Measurements from ENCODE around the gene MRAP. TPM values are rescaled to one million over a fixed set of nuclear protein-coding genes. Genes with fewer than 3 reads are reported as not detected.

The MRAP gene
- total RNA-seq, 1 donor from 2014 or later: not detected

GRCh38 chr21:32299695-32300094, 1.0 kb downstream of the MRAP start:
- Mint-ChIP-seq H3K4me1 (ENCODE audit: unreplicated experiment) (no peaks in the 10 kb centered on the region), H3K4me3 (ENCODE audit: unreplicated experiment) (no peak overlapping the region), H3K9me3 (ENCODE audit: unreplicated experiment) (no peaks in the 10 kb centered on the region), H3K27me3 (ENCODE audit: unreplicated experiment) (no peaks in the 10 kb centered on the region), H3K27ac (ENCODE audit: unreplicated experiment) (no peak overlapping the region), H3K36me3 (ENCODE audit: low read depth, unreplicated experiment) (no peaks in the 10 kb centered on the region)
- no peak for TF ChIP-seq CTCF (IDR thresholded peaks at IDR 0.05; ENCODE audit: unreplicated experiment)
- no peak for DNase-seq (ENCODE audit: low spot score)

GRCh38 chr21:32300117-32300681, 1.5 kb downstream of the MRAP start:
- no peaks in the 10 kb centered on the region for H3K36me3 Mint-ChIP-seq (ENCODE audit: low read depth, unreplicated experiment)
- no peaks in the 10 kb centered on the region for H3K27me3 Mint-ChIP-seq (ENCODE audit: unreplicated experiment)
- H3K9me3 Mint-ChIP-seq (ENCODE audit: unreplicated experiment): no peaks in the 10 kb centered on the region
- no peak for TF ChIP-seq CTCF (IDR thresholded peaks at IDR 0.05; ENCODE audit: unreplicated experiment)
- no peak for DNase-seq (ENCODE audit: low spot score)
- peaks cover 2% of the 10 kb centered on the region for H3K4me1 Mint-ChIP-seq (ENCODE audit: unreplicated experiment)
- H3K27ac Mint-ChIP-seq (ENCODE audit: unreplicated experiment): no peak overlapping the region
- H3K4me3 Mint-ChIP-seq (ENCODE audit: unreplicated experiment): no peak overlapping the region

GRCh38 chr21:32301596-32301995, 2.9 kb downstream of the MRAP start:
- no peak for TF ChIP-seq CTCF (IDR thresholded peaks at IDR 0.05; ENCODE audit: unreplicated experiment)
- Mint-ChIP-seq H3K4me3 (ENCODE audit: unreplicated experiment) (no peak overlapping the region), H3K27me3 (ENCODE audit: unreplicated experiment) (no peaks in the 10 kb centered on the region), H3K9me3 (ENCODE audit: unreplicated experiment) (no peaks in the 10 kb centered on the region), H3K4me1 (ENCODE audit: unreplicated experiment) (peaks cover 16% of the 10 kb centered on the region), H3K36me3 (ENCODE audit: low read depth, unreplicated experiment) (no peaks in the 10 kb centered on the region), H3K27ac (ENCODE audit: unreplicated experiment) (no peak overlapping the region)
- no peak for DNase-seq (ENCODE audit: low spot score)

- peaks cover 17% of the 10 kb centered on the region for H3K4me1 Mint-ChIP-seq (ENCODE audit: unreplicated experiment)
- no peak for TF ChIP-seq CTCF (IDR thresholded peaks at IDR 0.05; ENCODE audit: unreplicated experiment)
- no peak for DNase-seq (ENCODE audit: low spot score)
- H3K27ac Mint-ChIP-seq (ENCODE audit: unreplicated experiment): no peak overlapping the region
- H3K4me3 Mint-ChIP-seq (ENCODE audit: unreplicated experiment): no peak overlapping the region
- H3K27me3 Mint-ChIP-seq (ENCODE audit: unreplicated experiment): no peaks in the 10 kb centered on the region
- no peaks in the 10 kb centered on the region for H3K9me3 Mint-ChIP-seq (ENCODE audit: unreplicated experiment)
- no peaks in the 10 kb centered on the region for H3K36me3 Mint-ChIP-seq (ENCODE audit: low read depth, unreplicated experiment)
Observed at GRCh38 chr21:32302560-32302959, 3.9 kb downstream of the MRAP start.

- no peaks in the 10 kb centered on the region for H3K9me3 Mint-ChIP-seq (ENCODE audit: unreplicated experiment)
- H3K27ac Mint-ChIP-seq (ENCODE audit: unreplicated experiment): no peak overlapping the region
- H3K4me3 Mint-ChIP-seq (ENCODE audit: unreplicated experiment): no peak overlapping the region
- no peaks in the 10 kb centered on the region for H3K36me3 Mint-ChIP-seq (ENCODE audit: low read depth, unreplicated experiment)
- H3K4me1 Mint-ChIP-seq (ENCODE audit: unreplicated experiment): peaks cover 17% of the 10 kb centered on the region
- no peak for DNase-seq (ENCODE audit: low spot score)
- H3K27me3 Mint-ChIP-seq (ENCODE audit: unreplicated experiment): no peaks in the 10 kb centered on the region
- no peak for TF ChIP-seq CTCF (IDR thresholded peaks at IDR 0.05; ENCODE audit: unreplicated experiment)
Observed at GRCh38 chr21:32303385-32303784, 4.7 kb downstream of the MRAP start.
